SH-SY5Y (cell line): ENCODE measurements around the gene KCNJ14.

Source experiments
- GATA2 ChIP-seq: IDR thresholded peaks from 2 replicates; pipeline ENCODE4 v1.6.1; 2011; ENCODE audit warnings: mild to moderate bottlenecking, low read depth, low read length
- GATA3 ChIP-seq: IDR thresholded peaks from 2 replicates; pipeline ENCODE4 v1.6.1; 2011; ENCODE audit warnings: low read depth, mild to moderate bottlenecking, low read length, moderate library complexity

DNA sequence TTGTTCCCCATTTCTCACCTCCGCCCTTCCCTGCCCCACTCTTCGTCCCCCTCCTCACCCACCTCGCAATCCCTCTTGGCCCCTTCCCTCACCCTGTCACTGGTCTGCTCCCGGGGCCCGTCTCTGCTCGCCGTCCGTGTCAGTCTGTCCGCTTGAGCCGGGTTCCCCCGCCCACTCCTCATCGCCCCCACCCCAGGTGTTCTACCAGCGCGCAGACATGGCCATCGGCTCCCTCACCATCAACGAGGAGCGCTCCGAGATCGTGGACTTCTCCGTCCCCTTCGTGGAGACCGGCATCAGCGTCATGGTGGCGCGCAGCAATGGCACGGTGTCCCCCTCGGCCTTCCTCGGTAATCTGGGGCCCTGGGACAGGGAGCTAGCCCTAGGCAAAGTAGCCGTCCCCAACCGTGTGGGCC lies 39.6 kb upstream of the KCNJ14 start:
- TF ChIP-seq GATA2 (no peak), GATA3 (no peak)
